PC-9 (cell line): ENCODE results near the gene EIF4G1.

Experiments
- CTCF ChIP-seq: fragments of 200-600 bp; sonication (generic); conservative IDR thresholded peaks from 2 replicates; pipeline ENCODE4 v1.6.1; 2017; ENCODE audit warnings: mixed run types, antibody characterized with exemption, mild to moderate bottlenecking, moderate library complexity
- EZH2 ChIP-seq: fragments of 200-600 bp; sonication (generic); IDR thresholded peaks from 2 replicates; pipeline ENCODE4 v1.8.0; 2017; ENCODE audit warnings: antibody characterized with exemption, low read depth

DNA sequence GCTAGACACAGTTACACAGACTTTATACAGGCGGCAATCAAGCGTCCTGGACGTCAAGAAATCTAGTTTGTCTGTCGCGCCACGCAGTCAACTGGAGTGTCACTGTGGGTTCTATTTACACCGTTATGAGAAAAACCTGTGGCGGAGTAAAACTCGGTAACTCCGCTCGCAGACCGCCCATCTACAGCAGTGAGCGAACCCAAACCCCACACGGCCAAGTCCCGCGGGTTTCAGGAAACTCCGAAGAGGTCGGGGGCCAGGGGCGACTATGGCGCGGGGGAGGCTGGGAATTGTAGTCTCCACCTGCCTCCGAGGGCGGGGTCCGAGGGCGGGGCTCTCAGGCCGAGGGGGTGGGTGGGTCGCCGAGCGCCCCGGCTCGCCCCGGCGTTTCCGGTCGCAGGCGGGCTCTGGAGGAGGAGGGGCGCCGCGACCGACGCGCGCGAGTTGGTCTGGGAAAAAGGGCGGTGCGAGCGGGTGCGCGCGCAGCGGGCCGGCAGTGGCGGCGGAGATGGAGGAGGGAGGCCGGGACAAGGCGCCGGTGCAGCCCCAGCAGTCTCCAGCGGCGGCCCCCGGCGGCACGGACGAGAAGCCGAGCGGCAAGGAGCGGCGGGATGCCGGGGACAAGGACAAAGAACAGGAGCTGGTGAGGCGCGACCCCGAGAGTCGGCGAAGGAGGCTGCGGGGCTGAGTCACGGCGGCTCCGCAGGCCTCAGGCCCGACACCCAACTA, 15.5 kb upstream of the EIF4G1 start, which contains the start of gene PSMD2:
- no peak for TF ChIP-seq CTCF
- TF ChIP-seq EZH2 = no peak
